Activated CD4-positive, alpha-beta T cell treated with anti-CD3 and anti-CD28 coated beads, Interleukin-2, amount 50 U/mL, for 1 hour (primary cell): ENCODE results near the gene ATG14.
"Not testable (repeated sequence)": the region's sequence is repeated elsewhere in the genome, so short reads cannot be mapped to it uniquely, and the experiment has no call there.

Experiments used
- DNase-seq: peaks from one replicate; pipeline ENCODE4 v3.0.0-alpha.2; 2020

The ATG14 gene

DNA sequence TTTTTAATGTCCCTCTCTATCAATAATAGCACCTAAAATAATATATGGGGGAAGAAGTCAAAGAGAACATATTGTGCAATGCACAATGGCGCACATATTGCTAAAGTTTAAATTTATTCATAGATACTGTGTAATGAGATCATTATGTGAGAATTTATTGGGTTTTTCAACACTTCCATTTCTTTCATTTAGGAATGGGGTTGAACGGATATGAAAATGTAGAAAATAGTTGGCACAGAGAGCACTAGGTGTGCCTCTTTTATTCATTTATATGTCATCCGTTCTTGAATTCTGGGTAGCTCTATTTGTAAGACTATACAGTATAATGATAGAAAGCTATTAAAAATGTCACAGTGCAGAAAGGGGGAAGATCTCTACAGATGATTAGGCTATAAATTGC, 63.9 kb downstream of the ATG14 start:
- DNase-seq, result no peak

DNA sequence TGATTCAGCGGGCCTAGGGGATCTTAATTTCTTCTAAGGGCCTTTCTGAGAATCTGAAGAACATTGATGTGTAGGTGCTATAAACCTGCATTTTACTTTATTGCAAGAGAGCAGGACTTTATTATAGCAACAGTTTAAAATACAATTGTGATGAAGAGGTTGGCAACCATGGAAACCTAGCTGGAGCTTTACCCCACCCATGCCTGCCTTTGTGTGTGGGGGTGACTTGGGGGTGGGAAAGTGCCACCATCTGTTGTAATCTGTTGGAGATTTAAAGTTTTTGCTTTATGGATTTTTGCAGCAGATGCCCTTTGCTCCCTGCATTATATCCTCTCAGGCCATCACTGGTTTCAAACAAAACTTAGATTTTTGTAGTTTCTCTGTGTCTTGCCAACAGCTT, 64.6 kb downstream of the ATG14 start:
- DNase-seq, result no peak

DNA sequence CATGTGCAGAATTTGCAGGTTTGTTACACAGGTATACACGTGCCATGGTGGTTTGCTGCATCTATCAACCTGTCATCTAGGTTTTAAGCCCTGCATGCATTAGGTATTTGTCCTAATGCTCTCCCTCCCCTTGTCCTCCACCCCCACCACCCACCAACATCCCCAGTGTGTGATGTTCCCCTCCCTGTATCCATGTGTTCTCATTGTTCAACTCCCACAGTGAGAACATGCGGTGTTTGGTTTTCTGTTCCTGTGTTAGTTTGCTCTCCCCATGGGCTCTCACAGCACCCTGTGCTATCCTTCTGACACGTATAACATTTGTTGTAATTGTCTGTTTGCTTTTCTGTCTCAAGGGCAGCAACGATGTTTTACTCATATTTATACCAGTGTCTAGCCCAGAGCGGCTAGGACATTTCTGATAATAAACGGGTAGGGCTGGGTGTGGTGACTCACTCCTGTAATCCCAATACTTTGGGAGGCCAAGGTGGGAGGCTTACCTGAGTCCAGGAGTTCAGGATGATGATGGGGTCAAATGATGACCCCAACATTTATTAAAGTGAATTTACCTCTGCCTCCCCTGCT, 67.0 kb downstream of the ATG14 start:
- not testable (repeated sequence) for DNase-seq

DNA sequence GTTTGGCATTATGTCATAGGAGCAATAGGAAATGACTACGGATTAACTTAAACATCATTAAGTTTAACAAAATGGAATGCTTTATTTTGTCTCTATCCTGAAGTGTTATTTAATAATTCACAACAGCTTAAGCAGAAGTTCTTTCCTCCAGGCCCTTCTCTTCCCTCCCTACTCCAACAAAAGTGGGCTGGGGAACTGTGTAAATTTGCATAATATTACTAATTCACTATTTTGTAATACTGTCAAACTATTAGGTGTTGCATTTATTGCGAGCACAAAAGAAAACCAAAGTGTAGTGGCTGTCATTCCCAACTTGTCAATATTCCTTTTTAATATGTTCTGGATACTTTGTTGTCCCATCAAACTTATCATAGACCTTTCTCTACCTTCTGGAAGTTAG, 69.8 kb downstream of the ATG14 start:
- DNase-seq, result no peak

DNA sequence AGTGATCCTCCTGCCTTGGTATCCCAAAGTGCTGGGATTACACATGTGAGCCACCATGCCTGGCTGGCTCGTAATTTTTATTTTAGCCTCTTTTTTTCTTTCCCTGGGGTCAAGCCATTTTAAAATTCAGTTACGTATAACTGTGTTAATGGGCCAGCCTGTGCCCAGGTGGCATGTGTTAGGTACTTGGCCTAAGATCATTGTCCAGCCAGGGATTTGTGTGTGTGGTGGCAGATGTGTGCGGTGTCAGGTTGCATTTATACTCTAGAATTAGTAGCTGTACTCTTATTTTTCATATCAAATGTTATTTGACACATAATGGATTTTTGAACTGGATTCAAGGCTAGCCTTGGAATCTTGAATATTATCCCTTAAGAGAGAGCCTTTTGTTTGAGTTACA, 71.1 kb downstream of the ATG14 start:
- DNase-seq, result no peak

DNA sequence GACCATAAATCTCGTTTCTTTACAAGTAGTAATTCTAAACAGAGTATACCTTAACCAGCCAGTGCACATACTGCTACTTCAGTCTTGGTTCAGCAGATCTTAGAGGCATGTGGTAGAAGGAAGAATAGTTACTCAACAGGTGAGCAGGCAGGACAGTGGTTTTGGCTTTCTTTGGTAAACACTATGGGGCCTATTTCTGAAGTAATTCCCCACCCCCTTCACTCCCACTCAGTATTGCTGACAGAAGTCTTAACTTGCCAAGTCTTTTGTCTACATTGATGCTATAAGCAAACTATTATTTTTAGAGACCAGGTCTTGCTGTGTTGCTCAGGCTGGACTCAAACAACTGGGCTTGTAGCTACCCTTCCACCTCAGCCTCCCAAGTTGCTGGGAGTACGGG, 71.9 kb downstream of the ATG14 start:
- DNase-seq, result no peak

DNA sequence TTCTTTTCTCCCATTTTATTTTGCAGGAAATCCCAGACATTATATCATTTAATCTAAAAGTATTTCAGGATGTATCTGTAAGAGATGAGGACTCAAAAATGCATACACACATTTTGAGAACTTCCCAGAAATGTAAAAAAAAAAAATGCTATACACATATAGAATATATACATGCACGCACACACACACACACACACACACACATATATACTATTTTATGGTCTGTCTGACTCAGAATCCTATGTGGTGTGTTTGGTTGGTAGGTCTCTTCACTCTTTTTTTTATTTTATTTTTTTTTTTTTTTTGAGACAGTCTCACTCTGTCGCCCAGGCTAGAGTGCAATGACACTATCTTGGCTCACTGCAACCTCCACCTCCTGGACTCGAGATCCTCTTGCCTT, 74.9 kb downstream of the ATG14 start:
- no peak for DNase-seq

DNA sequence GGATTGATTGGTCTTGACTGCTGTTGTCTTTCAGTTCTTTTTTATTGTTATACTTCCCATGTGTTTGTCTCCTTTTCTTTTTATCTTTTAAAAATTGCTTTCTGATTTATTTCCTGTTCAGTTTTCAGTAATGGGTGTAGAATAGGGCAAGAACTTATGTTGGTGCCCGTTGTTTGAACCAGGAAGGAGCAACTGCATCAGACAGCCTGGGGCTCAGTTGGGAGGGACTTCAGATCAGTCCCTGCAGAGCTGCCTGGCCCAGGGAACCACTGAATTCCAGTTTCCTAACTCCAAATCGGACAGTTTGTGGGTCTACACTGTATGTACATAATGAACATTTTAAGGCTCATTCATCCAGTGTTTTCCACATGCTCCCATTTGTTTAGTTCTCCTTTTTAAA, 75.5 kb downstream of the ATG14 start:
- no peak for DNase-seq

DNA sequence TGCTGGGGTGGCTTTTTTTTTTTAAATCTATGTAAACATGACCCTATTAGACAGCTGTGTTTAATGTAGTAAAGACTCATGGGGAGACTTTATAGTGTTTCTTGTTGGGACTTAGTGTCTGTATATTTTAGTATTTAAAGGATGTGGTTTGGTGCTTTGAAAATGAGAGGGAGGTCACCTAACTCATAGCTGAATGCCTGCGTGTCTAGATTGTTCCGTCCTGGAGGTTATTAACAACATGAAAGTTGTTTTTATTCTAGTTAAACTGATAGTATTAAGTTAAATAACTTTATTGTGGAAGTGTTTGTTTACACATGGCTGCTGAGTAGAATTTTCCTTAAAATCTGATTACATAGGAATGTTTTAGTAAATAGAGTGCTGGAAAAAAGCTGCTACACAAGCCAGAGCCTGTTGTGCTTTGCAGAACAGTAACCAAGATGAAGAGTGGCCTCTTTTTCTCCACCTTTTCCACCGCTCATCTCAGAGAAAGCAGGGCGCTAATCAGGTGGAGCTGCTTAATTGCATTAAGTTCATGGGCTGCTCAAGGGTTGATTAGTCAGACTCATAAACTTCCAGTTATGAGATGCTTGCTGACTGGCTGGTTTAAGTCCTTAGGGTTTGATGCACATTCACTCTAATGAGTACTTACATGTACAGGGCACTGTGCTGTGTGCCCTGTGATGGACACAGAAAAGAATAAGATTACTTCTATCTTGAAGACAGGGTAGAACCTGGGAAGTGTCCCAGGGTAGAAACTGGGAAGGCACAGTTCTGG, 77.7 kb downstream of the ATG14 start:
- no peak for DNase-seq

DNA sequence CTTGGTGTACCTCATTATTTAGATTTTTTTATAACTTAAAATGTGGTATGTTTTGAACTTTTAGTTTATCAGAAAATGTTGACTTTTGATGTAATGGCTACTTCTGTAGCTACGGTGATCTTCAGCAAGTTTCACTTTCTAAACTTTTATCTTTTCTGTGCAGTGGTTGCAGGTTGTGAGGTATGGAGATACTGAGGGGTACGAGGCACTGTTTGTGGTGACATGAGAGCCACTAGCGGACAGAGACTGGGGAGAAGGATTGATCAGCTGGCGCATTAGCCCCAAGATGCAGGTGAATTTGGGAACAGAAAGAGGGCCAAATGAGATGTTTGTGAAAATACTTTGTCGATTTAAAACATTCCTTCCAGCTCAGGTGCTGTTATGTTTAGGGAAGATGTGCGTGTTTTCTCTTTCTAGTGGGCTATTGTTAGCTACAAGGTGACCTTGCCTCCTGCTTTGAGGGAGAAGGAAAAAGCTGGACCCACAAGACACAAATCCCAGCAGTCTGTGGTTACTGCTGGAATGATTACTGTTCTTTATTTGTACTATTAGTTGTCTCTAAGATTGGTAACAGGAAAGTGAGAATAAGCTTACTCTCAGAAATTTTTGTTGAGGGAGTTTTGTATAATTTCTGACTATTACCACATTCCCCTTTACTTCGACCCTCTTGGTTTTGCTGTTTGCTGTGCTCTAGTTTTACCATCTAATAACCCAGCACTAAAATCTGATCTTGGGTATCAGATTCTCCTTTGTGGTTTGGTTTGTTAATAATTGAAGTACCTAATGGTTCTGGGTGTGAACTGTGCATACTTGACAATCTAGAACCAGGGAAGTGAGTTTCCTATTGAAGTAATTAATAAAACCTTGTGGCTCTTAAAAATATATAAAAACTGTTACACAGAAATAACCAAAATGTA, 78.7 kb downstream of the ATG14 start:
- no peak for DNase-seq

DNA sequence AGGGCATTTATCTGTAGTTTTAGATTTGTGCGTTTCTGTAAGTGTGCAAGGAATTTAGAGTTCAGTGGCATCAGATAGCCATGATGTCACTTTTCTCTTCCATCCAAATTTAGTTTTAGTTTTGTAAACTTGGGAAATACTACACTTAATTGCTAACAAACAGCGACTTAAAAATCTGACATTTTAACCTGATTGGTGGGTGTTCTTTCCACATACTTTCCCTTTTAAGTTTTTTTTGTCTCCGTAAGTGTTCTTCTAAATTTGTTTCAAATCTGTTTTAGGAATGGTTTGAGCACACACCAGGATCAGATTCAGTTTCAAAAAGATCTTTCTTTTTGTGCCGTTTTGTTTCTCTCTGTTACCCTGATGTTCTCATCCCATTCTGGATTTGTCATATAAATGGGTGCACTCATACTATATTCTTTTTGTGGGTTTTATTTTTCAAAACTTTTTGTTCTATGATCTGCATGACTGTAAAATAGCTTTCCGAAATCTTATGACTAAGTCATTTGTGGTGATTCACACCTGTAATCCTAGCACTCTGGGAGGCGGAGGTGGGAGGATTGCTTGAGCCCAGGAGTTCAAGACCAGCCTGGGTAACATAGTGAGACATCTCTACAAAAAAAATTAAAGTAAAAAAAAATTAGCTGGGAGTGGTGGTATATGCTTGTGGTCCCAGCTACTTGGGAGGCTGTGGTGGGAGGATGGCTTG, 81.5 kb downstream of the ATG14 start:
- no peak for DNase-seq

DNA sequence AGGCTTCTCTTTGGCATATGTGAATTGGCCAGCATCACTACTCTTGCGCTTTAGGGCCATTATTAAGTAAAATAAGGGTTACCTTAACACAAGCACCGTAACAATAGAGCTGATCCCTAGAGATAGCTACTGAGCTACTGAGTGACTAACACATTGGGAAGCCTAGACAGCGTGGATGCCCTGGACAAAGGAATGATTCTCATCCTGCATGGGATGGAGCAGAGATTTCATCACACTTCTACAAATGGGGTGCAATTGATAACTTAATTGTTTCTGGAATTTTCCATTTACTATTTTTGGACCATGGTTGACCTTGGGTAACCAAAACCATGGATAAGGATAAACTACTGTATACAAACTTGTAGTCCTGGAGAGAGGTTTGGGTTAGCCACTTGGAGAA, 83.3 kb downstream of the ATG14 start:
- no peak for DNase-seq

DNA sequence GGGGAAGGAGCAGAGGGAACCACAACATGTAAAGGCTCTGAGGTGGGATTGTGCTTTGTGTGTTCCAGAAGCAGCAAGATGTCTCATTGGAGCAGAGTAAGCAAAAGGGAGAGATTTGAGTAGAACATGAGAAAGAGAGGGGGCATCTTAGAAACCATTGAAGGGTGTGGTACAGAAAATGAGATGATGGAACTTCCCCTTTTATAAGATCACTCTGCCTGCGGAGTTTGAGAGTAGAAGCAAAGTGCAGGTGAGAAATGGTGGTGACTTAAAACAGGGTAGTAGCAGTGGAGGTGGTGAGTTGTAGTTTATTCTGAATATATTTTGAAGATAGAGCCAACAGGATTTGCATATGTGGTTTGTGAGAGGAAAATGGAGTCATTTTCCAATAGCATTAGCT, 84.5 kb downstream of the ATG14 start:
- no peak for DNase-seq

DNA sequence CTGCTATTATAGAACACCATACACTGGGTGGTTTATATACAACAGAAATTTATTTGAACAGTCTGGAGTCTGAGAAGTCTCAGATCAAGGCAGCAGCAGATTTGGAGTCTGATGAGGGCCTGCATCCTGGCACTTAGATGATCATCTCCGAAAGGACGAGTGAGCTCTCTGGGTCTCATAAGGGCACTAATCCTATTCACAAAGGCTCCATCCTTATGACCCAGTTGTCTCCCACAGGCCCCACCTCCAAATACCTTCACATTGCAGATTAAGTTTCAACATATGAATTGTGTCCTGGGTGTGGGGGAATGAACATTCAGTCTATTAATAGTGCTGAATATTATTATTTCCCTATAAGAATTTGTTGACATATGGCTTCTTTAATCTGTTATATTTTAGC, 86.8 kb downstream of the ATG14 start:
- no peak for DNase-seq

DNA sequence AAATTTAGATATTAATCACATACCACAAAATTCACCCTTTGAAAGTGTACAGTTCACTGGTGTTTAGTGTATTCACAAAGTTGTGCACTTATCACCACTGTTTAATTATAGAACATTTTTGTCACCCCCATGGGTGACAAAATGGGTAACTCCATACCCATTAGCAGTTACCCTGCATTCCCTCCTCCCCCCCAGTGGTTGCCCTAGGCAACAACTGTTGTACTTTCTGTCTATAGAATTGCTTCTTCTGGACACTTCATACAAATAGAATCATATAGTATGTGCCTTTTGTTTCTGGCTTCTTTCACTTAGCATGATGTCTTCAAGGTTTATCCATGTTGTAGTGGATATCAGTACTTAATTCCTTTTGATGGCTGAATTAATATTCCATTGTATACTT, 87.7 kb downstream of the ATG14 start:
- DNase-seq, result no peak

DNA sequence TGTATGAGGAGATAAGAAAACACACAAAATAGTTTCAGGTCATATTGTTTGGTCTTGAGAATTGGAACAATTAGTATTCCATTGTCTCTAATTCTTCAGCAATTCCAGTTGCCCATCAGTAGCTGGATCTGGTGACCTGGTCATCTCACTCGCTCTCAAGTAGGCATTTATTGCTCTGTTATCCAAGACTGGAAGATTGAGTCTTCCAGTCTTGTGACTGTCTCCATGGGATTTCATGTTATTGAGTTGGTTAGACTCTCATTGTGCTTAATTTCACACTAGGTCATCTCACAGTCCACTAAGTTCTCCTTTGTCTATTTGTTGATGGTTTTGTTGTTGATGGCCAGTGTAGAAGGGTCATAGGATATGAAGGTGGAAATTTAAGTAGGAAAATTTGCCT, 92.9 kb downstream of the ATG14 start:
- DNase-seq, result no peak

DNA sequence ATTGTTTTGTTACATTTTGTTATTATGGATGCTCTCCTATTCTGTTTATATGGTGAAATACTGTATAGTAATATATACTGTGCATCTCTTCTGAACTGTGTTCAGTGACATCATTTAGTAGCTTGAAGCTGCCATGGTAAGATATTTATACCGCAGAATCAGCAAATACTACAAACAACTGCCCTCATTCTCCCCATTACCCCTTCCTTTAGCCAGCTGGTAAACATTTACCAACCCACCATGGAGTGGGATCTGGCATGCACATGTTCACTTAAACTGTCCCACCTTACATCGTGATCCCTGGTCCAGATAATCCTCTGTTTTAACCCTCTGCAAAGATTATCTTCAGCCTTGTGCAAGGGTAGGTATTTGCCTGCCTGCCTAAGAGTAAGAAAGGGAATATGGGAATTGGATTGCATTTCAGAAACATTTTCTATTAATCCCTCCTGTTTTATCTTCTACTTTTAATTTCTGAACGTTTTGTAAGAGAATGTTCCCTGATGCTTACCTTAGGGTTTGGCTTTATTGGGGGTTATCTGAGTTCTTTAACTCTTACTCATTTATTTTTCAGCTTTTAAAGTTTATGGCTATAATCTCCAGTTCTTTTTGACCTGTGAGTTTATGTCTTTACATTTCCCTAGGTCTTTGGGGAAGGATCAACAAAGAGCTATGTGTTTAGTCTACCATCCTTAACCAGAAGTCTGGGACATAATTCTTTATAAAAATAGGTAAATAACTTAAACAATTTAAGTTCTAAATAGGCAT, 93.9 kb downstream of the ATG14 start:
- DNase-seq, result no peak

DNA sequence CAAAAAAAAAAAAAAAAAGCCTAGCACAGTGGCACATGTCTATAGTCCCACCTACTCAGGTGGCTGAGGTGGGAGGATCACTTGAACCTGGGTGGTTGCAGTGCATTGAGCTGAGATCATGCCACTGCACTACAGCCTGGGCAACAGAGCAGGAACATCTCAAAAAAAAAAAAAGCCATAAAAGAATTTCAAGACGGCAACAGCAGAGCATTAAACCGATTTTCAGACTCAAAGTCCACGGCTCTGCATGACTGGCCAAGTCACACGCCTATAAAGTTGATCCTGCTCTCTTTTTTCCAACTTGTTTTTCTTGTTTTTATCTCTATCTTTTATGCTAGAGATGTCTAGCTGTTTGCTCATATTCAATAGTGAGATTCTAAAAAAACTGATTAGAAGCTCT, 95.1 kb downstream of the ATG14 start:
- no peak for DNase-seq
